Esophagus squamous epithelium (tissue), 4 donors: ENCODE measurements around the gene ISOC2.

Experiments used
- CTCF ChIP-seq, 6 experiments: fragments of 450-650 bp in 4 of 6; fragments of 200-600 bp in 2 of 6; sonication (generic) in 2 of 6; IDR thresholded peaks; one replicate each; pipeline ENCODE4 v1.5.1; 2016 to 2019; ENCODE audit warnings: antibody characterized with exemption in 6 of 6, mild to moderate bottlenecking in 4 of 6, moderate library complexity in 4 of 6
- POLR2A ChIP-seq, 4 donors: fragments of 450-650 bp; IDR thresholded peaks; one replicate each; pipeline ENCODE4 v1.6.1; 2017; ENCODE audit warnings: antibody characterized with exemption in 4 of 4, mild to moderate bottlenecking in 4 of 4, moderate library complexity in 3 of 4

- TF ChIP-seq CTCF (IDR thresholded peaks at IDR 0.05) = no peak
- no peak for TF ChIP-seq POLR2A (IDR thresholded peaks at IDR 0.05)
These were observed 27.7 kb upstream of the ISOC2 start for GRCh38 chr19:55488986-55489710.
